ENCODE results near the gene GPANK1. TPM values are rescaled to one million over a fixed set of nuclear protein-coding genes. Genes with fewer than 3 reads are reported as not detected.

GPANK1 gene
- total and polyA plus RNA-seq, 9 of the 15 experiments (the other 6 are each of a cell fraction or from before 2014, with no cell fraction given), result 32.2 to 111 (median 46.3) TPM

- TF ChIP-seq, protein P1, sequence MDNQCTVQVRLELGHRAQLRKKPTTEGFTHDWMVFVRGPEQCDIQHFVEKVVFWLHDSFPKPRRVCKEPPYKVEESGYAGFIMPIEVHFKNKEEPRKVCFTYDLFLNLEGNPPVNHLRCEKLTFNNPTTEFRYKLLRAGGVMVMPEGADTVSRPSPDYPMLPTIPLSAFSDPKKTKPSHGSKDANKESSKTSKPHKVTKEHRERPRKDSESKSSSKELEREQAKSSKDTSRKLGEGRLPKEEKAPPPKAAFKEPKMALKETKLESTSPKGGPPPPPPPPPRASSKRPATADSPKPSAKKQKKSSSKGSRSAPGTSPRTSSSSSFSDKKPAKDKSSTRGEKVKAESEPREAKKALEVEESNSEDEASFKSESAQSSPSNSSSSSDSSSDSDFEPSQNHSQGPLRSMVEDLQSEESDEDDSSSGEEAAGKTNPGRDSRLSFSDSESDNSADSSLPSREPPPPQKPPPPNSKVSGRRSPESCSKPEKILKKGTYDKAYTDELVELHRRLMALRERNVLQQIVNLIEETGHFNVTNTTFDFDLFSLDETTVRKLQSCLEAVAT (IDR thresholded peaks at IDR 0.05), result no peak
- no peak for TF ChIP-seq TFE3 (CRISPR knock-in tag; IDR thresholded peaks at IDR 0.05)
- TF ChIP-seq NFIX (CRISPR knock-in tag; IDR thresholded peaks at IDR 0.05; ENCODE audit: low read depth), result 0 out of 2 replicates have a peak, but pooled peaks have one; percentile 26
- TF ChIP-seq PTRF (tag; IDR thresholded peaks at IDR 0.05), result no peak
- peak; percentile 41; the same call in 1 of the 2 replicates for TF ChIP-seq SMARCE1 (IDR thresholded peaks at IDR 0.05)
- no peak for TF ChIP-seq DNMT1 (IDR thresholded peaks at IDR 0.05)
- TF ChIP-seq, protein P2, sequence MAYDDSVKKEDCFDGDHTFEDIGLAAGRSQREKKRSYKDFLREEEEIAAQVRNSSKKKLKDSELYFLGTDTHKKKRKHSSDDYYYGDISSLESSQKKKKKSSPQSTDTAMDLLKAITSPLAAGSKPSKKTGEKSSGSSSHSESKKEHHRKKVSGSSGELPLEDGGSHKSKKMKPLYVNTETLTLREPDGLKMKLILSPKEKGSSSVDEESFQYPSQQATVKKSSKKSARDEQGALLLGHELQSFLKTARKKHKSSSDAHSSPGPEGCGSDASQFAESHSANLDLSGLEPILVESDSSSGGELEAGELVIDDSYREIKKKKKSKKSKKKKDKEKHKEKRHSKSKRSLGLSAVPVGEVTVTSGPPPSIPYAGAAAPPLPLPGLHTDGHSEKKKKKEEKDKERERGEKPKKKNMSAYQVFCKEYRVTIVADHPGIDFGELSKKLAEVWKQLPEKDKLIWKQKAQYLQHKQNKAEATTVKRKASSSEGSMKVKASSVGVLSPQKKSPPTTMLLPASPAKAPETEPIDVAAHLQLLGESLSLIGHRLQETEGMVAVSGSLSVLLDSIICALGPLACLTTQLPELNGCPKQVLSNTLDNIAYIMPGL (CRISPR knock-in tag; IDR thresholded peaks at IDR 0.05), result 0 out of 2 replicates have a peak, but pooled peaks have one; percentile 65
- TF ChIP-seq ZNF785 (CRISPR knock-in tag; IDR thresholded peaks at IDR 0.05), result peak; percentile 74; the same call in 1 of the 2 replicates
- TF ChIP-seq FOXM1 (IDR thresholded peaks at IDR 0.05; ENCODE audit: low read depth), result no peak
- TF ChIP-seq FOXM1 (CRISPR knock-in tag; IDR thresholded peaks at IDR 0.05; ENCODE audit: low read depth), result no peak
- no peak for TF ChIP-seq DDX20 (tag; IDR thresholded peaks at IDR 0.05; ENCODE audit: low read depth)
- TF ChIP-seq, protein P3, sequence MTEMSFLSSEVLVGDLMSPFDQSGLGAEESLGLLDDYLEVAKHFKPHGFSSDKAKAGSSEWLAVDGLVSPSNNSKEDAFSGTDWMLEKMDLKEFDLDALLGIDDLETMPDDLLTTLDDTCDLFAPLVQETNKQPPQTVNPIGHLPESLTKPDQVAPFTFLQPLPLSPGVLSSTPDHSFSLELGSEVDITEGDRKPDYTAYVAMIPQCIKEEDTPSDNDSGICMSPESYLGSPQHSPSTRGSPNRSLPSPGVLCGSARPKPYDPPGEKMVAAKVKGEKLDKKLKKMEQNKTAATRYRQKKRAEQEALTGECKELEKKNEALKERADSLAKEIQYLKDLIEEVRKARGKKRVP (CRISPR knock-in tag; IDR thresholded peaks at IDR 0.05), result no peak
- TF ChIP-seq ZNF695 (CRISPR knock-in tag; IDR thresholded peaks at IDR 0.05), result no peak
- TF ChIP-seq RBM34 (IDR thresholded peaks at IDR 0.05; ENCODE audit: borderline replicate concordance, insufficient read depth, low read length), result no peak
- TF ChIP-seq, protein P4, sequence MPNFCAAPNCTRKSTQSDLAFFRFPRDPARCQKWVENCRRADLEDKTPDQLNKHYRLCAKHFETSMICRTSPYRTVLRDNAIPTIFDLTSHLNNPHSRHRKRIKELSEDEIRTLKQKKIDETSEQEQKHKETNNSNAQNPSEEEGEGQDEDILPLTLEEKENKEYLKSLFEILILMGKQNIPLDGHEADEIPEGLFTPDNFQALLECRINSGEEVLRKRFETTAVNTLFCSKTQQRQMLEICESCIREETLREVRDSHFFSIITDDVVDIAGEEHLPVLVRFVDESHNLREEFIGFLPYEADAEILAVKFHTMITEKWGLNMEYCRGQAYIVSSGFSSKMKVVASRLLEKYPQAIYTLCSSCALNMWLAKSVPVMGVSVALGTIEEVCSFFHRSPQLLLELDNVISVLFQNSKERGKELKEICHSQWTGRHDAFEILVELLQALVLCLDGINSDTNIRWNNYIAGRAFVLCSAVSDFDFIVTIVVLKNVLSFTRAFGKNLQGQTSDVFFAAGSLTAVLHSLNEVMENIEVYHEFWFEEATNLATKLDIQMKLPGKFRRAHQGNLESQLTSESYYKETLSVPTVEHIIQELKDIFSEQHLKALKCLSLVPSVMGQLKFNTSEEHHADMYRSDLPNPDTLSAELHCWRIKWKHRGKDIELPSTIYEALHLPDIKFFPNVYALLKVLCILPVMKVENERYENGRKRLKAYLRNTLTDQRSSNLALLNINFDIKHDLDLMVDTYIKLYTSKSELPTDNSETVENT (CRISPR knock-in tag; IDR thresholded peaks at IDR 0.05), result peak; percentile 16; the same call in 1 of the 2 replicates
- no peak for TF ChIP-seq RBM22 (IDR thresholded peaks at IDR 0.05; ENCODE audit: low read depth, low read length, poor library complexity, severe bottlenecking)
- no peak for TF ChIP-seq ZNF586 (CRISPR knock-in tag; conservative IDR thresholded peaks at IDR 0.05)
- no peak for TF ChIP-seq MEF2D (tag; conservative IDR thresholded peaks at IDR 0.05; ENCODE audit: low read depth)
These were observed 5.0 kb downstream of the GPANK1 start (continued) for GRCh38 chr6:31659649-31660380.
